CD4-positive, alpha-beta T cell (primary cell): ENCODE data around the gene POU2F3. TPM values are rescaled to one million over a fixed set of nuclear protein-coding genes. Genes with fewer than 3 reads are reported as not detected.

ENCODE experiments used
- ATAC-seq: fragments of 200-7000 bp; cut with Tn5 transposase; one replicate; pipeline ENCODE4 v1.10.0; 2022; ENCODE audit warnings: mild to moderate bottlenecking; ENCODE audit not compliant: poor library complexity
- CTCF ChIA-PET: fragments of 350-600 bp; sonication (Branson Sonifier 250); formaldehyde crosslinking; loops from one replicate; lab custom pipeline; 2021; ENCODE audit warnings: antibody characterized with exemption, inconsistent platforms; lab: Charles Lee
- POLR2A ChIA-PET: fragments of 350-600 bp; sonication (Branson Sonifier 250); formaldehyde crosslinking; loops from one replicate; lab custom pipeline; 2021; ENCODE audit warnings: antibody characterized with exemption, inconsistent platforms; lab: Charles Lee
- DNase-seq, 14 experiments: peaks; one replicate each; pipeline ENCODE4 v3.0.0-alpha.2; 2013 to 2020; ENCODE audit warnings: mixed read lengths in 2 of 14
- H3K27ac ChIP-seq, 2 donors: one replicate each; pipeline versions ENCODE4 v1.5.1 to v1.7.0; 2013; ENCODE audit warnings: low read length in 2 of 2, low read depth in 1 of 2, mild to moderate bottlenecking in 1 of 2
- H3K27me3 ChIP-seq, 2 experiments: 1 replicate in 1 of 2; 2 replicates in 1 of 2; pipeline versions ENCODE4 v1.6.1 to v1.7.0; 2013; ENCODE audit warnings: low read length in 2 of 2, control low read depth in 1 of 2, mild to moderate bottlenecking in 1 of 2, moderate library complexity in 1 of 2; ENCODE audit not compliant: insufficient read depth in 2 of 2, control insufficient read depth in 1 of 2
- H3K36me3 ChIP-seq: one replicate; pipeline ENCODE4 v1.6.1; 2013; ENCODE audit warnings: low read length, control low read depth; ENCODE audit not compliant: insufficient read depth
- H3K4me1 ChIP-seq: one replicate; pipeline ENCODE4 v1.6.1; 2013; ENCODE audit warnings: low read length, control low read depth; ENCODE audit not compliant: insufficient read depth
- H3K4me3 ChIP-seq: one replicate; pipeline ENCODE4 v1.5.1; 2013; ENCODE audit warnings: mild to moderate bottlenecking, low read length, moderate library complexity
- H3K9me3 ChIP-seq, 2 experiments: 1 replicate in 1 of 2; 2 replicates in 1 of 2; pipeline versions ENCODE4 v1.6.1 to v1.7.0; 2013; ENCODE audit warnings: low read length in 2 of 2, mild to moderate bottlenecking in 2 of 2, control low read depth in 1 of 2, moderate library complexity in 1 of 2; ENCODE audit not compliant: control insufficient read depth in 1 of 2, insufficient read depth in 1 of 2
- H3K27ac Mint-ChIP-seq: one replicate; pipeline ENCODE4 v1.8.0; 2020; ENCODE audit warnings: mixed read lengths
- H3K27me3 Mint-ChIP-seq: one replicate; pipeline ENCODE4 v1.8.0; 2021; ENCODE audit warnings: mixed read lengths
- H3K36me3 Mint-ChIP-seq: one replicate; pipeline ENCODE4 v1.8.0; 2021; ENCODE audit warnings: low read depth, mixed read lengths
- H3K4me1 Mint-ChIP-seq: one replicate; pipeline ENCODE4 v1.8.0; 2021; ENCODE audit warnings: low read depth, mixed read lengths
- H3K4me3 Mint-ChIP-seq: one replicate; pipeline ENCODE4 v1.8.0; 2020; ENCODE audit warnings: mild to moderate bottlenecking, mixed read lengths
- H3K9me3 Mint-ChIP-seq: one replicate; pipeline ENCODE4 v1.8.0; 2020; ENCODE audit warnings: mixed read lengths
- CTCF ChIP-seq: fragments of 200-600 bp; IDR thresholded peaks from one replicate; pipeline ENCODE4 v1.8.0; 2022; ENCODE audit warnings: antibody characterized with exemption, mild to moderate bottlenecking
- intact Hi-C, 2 experiments: fragments of 100-400 bp; cut with DNase I in 1 of 2; cut with micrococcal nuclease in 1 of 2; formaldehyde crosslinking; loops; one replicate each; pipeline versions ENCODE4 v1.15.1 to v1.9.0; 2023 to 2025; cut with DNase I, micrococcal nuclease
- total RNA-seq, 174 experiments: library from RNA in 2 of 174; stranded (reverse) in 2 of 174; gene quantifications; one replicate each; pipeline ENCODE4 v1.2.3 and lab custom pipeline; 2021 to 2026

POU2F3 gene
- total RNA-seq, 2 experiments from 2014 or later = not detected

- no peaks in the 10 kb centered on the region for H3K9me3 ChIP-seq
- POLR2A ChIA-PET = no interaction called here
- intact Hi-C loops = no loop called here
- no peak for TF ChIP-seq CTCF
- Mint-ChIP-seq H3K4me1 (no peaks in the 10 kb centered on the region), H3K9me3 (no peaks in the 10 kb centered on the region), H3K4me3 (no peak overlapping the region), H3K27me3 (peaks cover 4% of the 10 kb centered on the region), H3K27ac (no peak overlapping the region), H3K36me3 (no peaks in the 10 kb centered on the region)
- DNase-seq = no peak
- CTCF ChIA-PET = no interaction called here
- no peaks in the 10 kb centered on the region for H3K36me3 ChIP-seq
- H3K4me1 ChIP-seq = no peaks in the 10 kb centered on the region
- H3K27ac ChIP-seq = no peak overlapping the region
- no peak overlapping the region for H3K4me3 ChIP-seq
- no peak for ATAC-seq
- no peaks in the 10 kb centered on the region for H3K27me3 ChIP-seq
These were observed 40.7 kb downstream of the POU2F3 start for GRCh38 chr11:120280600-120281051.

DNA sequence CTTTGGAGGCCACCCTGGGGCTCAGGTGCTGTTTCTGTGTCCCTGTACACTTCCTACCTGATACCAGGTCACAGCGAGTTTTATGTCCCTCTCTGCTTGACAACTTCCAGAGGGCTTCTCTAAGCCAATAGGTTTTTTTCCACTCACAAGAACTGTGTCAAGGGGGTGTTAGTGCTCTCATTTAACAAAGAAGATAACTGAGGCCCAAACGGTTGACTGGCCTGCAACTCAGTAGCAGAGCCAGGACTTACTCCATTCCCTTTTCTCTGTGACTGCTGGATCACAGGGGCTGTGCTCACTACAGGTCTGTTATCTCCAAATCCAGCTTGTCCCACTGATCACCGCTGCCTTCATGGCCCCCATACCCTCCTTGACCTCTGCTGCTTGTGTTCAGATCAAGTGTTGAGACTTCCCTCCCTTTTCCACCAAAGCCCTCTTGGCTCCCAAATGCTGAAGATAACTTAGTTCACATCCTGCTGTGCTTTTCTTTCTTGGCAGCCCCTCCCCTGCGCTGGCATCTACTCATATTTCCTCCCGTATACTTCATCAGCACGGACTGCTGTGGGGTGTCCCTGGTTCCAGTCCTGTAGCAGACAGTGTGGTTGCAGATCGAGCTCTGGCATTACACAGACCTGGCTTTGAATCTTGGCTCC is 41.3 kb downstream of the POU2F3 start:
- intact Hi-C loops = no loop called here
- ATAC-seq (no peak), DNase-seq (no peak)
- H3K9me3 ChIP-seq = no peaks in the 10 kb centered on the region
- no peaks in the 10 kb centered on the region for H3K27me3 ChIP-seq
- no peaks in the 10 kb centered on the region for H3K4me1 ChIP-seq
- H3K27ac ChIP-seq = no peak overlapping the region
- ChIA-PET POLR2A (no interaction called here), CTCF (no interaction called here)
- peaks cover 4% of the 10 kb centered on the region for H3K27me3 Mint-ChIP-seq
- no peaks in the 10 kb centered on the region for H3K4me1 Mint-ChIP-seq
- no peaks in the 10 kb centered on the region for H3K36me3 Mint-ChIP-seq
- H3K9me3 Mint-ChIP-seq = no peaks in the 10 kb centered on the region
- H3K36me3 ChIP-seq = no peaks in the 10 kb centered on the region
- no peak overlapping the region for H3K4me3 Mint-ChIP-seq
- no peak for TF ChIP-seq CTCF
- no peak overlapping the region for H3K4me3 ChIP-seq
- H3K27ac Mint-ChIP-seq = no peak overlapping the region

DNA sequence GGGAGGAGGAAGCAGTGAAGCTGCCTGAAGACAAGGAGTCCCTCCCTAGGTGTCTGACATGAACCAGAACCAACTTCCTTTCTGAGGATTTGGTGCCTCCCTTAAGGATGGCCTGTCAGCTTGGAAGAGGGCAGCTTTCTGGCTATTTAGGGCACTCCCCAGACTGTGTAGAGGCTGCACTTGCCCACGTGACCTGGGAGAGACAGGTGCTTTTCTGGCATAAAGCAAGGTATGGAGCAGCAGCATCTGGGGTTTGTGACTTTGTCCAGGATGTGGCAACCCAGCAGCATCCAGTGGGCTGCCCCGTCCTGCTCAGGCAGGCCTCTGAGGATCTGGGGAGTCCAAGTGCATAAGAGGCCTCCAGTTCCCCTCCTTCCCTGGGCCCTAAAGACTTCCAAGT is 43.2 kb downstream of the POU2F3 start:
- Histone ChIP-seq H3K4me1 (no peaks in the 10 kb centered on the region), H3K27ac (no peak overlapping the region), H3K9me3 (no peaks in the 10 kb centered on the region), H3K4me3 (no peak overlapping the region), H3K36me3 (no peaks in the 10 kb centered on the region), H3K27me3 (no peaks in the 10 kb centered on the region)
- Mint-ChIP-seq H3K4me1 (no peaks in the 10 kb centered on the region), H3K4me3 (no peak overlapping the region), H3K36me3 (no peaks in the 10 kb centered on the region), H3K9me3 (no peaks in the 10 kb centered on the region), H3K27ac (no peak overlapping the region), H3K27me3 (peaks cover 4% of the 10 kb centered on the region)
- POLR2A ChIA-PET = no interaction called here
- no peak for TF ChIP-seq CTCF
- intact Hi-C loops = no loop called here
- CTCF ChIA-PET = no interaction called here
- DNase-seq (no peak), ATAC-seq (no peak)
